CD4-positive, alpha-beta T cell (primary cell): Measurements from ENCODE around the gene NFX1. TPM values are rescaled to one million over a fixed set of nuclear protein-coding genes. Genes with fewer than 3 reads are reported as not detected.

ENCODE experiments used
- ATAC-seq: fragments of 200-7000 bp; cut with Tn5 transposase; one replicate; pipeline ENCODE4 v1.10.0; 2022; ENCODE audit warnings: mild to moderate bottlenecking; ENCODE audit not compliant: poor library complexity
- CTCF ChIA-PET: fragments of 350-600 bp; sonication (Branson Sonifier 250); formaldehyde crosslinking; loops from one replicate; lab custom pipeline; 2021; ENCODE audit warnings: antibody characterized with exemption, inconsistent platforms; lab: Charles Lee
- POLR2A ChIA-PET: fragments of 350-600 bp; sonication (Branson Sonifier 250); formaldehyde crosslinking; loops from one replicate; lab custom pipeline; 2021; ENCODE audit warnings: antibody characterized with exemption, inconsistent platforms; lab: Charles Lee
- DNase-seq, 14 experiments: peaks; one replicate each; pipeline ENCODE4 v3.0.0-alpha.2; 2013 to 2020; ENCODE audit warnings: mixed read lengths in 2 of 14
- H3K27ac ChIP-seq, 2 donors: one replicate each; pipeline versions ENCODE4 v1.5.1 to v1.7.0; 2013; ENCODE audit warnings: low read length in 2 of 2, low read depth in 1 of 2, mild to moderate bottlenecking in 1 of 2
- H3K27me3 ChIP-seq, 2 experiments: 1 replicate in 1 of 2; 2 replicates in 1 of 2; pipeline versions ENCODE4 v1.6.1 to v1.7.0; 2013; ENCODE audit warnings: low read length in 2 of 2, control low read depth in 1 of 2, mild to moderate bottlenecking in 1 of 2, moderate library complexity in 1 of 2; ENCODE audit not compliant: insufficient read depth in 2 of 2, control insufficient read depth in 1 of 2
- H3K36me3 ChIP-seq: one replicate; pipeline ENCODE4 v1.6.1; 2013; ENCODE audit warnings: low read length, control low read depth; ENCODE audit not compliant: insufficient read depth
- H3K4me1 ChIP-seq: one replicate; pipeline ENCODE4 v1.6.1; 2013; ENCODE audit warnings: low read length, control low read depth; ENCODE audit not compliant: insufficient read depth
- H3K4me3 ChIP-seq: one replicate; pipeline ENCODE4 v1.5.1; 2013; ENCODE audit warnings: mild to moderate bottlenecking, low read length, moderate library complexity
- H3K9me3 ChIP-seq, 2 experiments: 1 replicate in 1 of 2; 2 replicates in 1 of 2; pipeline versions ENCODE4 v1.6.1 to v1.7.0; 2013; ENCODE audit warnings: low read length in 2 of 2, mild to moderate bottlenecking in 2 of 2, control low read depth in 1 of 2, moderate library complexity in 1 of 2; ENCODE audit not compliant: control insufficient read depth in 1 of 2, insufficient read depth in 1 of 2
- H3K27ac Mint-ChIP-seq: one replicate; pipeline ENCODE4 v1.8.0; 2020; ENCODE audit warnings: mixed read lengths
- H3K27me3 Mint-ChIP-seq: one replicate; pipeline ENCODE4 v1.8.0; 2021; ENCODE audit warnings: mixed read lengths
- H3K36me3 Mint-ChIP-seq: one replicate; pipeline ENCODE4 v1.8.0; 2021; ENCODE audit warnings: low read depth, mixed read lengths
- H3K4me1 Mint-ChIP-seq: one replicate; pipeline ENCODE4 v1.8.0; 2021; ENCODE audit warnings: low read depth, mixed read lengths
- H3K4me3 Mint-ChIP-seq: one replicate; pipeline ENCODE4 v1.8.0; 2020; ENCODE audit warnings: mild to moderate bottlenecking, mixed read lengths
- H3K9me3 Mint-ChIP-seq: one replicate; pipeline ENCODE4 v1.8.0; 2020; ENCODE audit warnings: mixed read lengths
- intact Hi-C, 2 experiments: fragments of 100-400 bp; cut with DNase I in 1 of 2; cut with micrococcal nuclease in 1 of 2; formaldehyde crosslinking; loops; one replicate each; pipeline versions ENCODE4 v1.15.1 to v1.9.0; 2023 to 2025; cut with DNase I, micrococcal nuclease
- total RNA-seq, 174 experiments: library from RNA in 2 of 174; stranded (reverse) in 2 of 174; gene quantifications; one replicate each; pipeline ENCODE4 v1.2.3 and lab custom pipeline; 2021 to 2026
- TF ChIP-seq, protein P1 (sequence below): fragments of 200-600 bp; IDR thresholded peaks from one replicate; pipeline ENCODE4 v1.8.0; 2022; ENCODE audit warnings: antibody characterized with exemption, mild to moderate bottlenecking

Gene NFX1
- total RNA-seq, 2 experiments from 2014 or later = 33.1 to 34.1 TPM

GRCh38 chr9:33377089-33377715, 86.9 kb downstream of the NFX1 start:
- H3K4me3 Mint-ChIP-seq = no peak overlapping the region
- ChIA-PET POLR2A (no interaction called here), CTCF (no interaction called here)
- peaks cover 7% of the 10 kb centered on the region for H3K36me3 Mint-ChIP-seq
- no peaks in the 10 kb centered on the region for H3K9me3 Mint-ChIP-seq
- no peaks in the 10 kb centered on the region for H3K27me3 ChIP-seq
- H3K27me3 Mint-ChIP-seq = no peaks in the 10 kb centered on the region
- peaks cover 16% of the 10 kb centered on the region for H3K4me1 Mint-ChIP-seq
- no peak overlapping the region for H3K27ac Mint-ChIP-seq
- H3K4me1 ChIP-seq = peaks cover 8% of the 10 kb centered on the region
- no peak for DNase-seq
- no peaks in the 10 kb centered on the region for H3K9me3 ChIP-seq
- no peak overlapping the region for H3K4me3 ChIP-seq
- no peak for ATAC-seq
- peaks cover 2% of the 10 kb centered on the region for H3K36me3 ChIP-seq
- intact Hi-C loops = loop anchor here in 1 of 2 experiments (10.0 kb wide), 1 partner anchor 348 kb away; no protein-coding TSS in a partner anchor
- TF ChIP-seq, protein P1, sequence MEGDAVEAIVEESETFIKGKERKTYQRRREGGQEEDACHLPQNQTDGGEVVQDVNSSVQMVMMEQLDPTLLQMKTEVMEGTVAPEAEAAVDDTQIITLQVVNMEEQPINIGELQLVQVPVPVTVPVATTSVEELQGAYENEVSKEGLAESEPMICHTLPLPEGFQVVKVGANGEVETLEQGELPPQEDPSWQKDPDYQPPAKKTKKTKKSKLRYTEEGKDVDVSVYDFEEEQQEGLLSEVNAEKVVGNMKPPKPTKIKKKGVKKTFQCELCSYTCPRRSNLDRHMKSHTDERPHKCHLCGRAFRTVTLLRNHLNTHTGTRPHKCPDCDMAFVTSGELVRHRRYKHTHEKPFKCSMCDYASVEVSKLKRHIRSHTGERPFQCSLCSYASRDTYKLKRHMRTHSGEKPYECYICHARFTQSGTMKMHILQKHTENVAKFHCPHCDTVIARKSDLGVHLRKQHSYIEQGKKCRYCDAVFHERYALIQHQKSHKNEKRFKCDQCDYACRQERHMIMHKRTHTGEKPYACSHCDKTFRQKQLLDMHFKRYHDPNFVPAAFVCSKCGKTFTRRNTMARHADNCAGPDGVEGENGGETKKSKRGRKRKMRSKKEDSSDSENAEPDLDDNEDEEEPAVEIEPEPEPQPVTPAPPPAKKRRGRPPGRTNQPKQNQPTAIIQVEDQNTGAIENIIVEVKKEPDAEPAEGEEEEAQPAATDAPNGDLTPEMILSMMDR = no peak
- H3K27ac ChIP-seq = no peak overlapping the region

DNA sequence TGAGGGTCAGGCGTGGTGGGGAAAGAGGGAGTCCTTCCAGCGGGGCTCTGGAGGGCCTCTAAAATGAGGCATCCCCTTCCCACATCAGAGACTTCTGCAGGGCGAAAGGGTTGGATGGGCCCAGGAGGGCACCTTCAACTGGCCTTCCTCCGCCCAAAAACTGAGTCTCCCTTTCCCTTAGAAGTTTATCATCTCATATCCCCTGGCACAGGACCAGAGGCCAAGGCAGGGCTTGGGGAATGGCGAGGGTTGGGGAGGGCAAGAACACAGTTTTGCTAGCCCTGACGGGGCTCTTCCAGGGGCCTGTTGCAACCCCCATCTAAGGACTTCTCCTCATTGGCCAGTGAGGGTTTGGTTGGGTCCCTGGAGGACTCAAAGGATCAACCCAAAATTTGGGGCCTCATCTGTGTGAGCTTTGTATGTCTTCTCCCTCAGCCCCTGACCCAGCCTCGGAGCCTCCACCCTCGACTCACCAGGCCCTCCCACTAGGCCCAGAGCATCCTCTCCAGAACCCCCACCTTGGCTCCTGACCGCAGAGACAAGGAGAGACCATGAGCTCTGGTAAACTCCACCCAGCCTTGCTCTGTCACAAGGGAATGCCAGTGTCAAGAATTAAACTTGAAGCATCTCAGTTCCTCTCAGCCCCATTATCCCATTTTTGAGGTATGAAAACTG, 87.9 kb downstream of the NFX1 start:
- TF ChIP-seq, protein P1 = no peak
- Histone ChIP-seq H3K27ac (no peak overlapping the region), H3K4me3 (no peak overlapping the region), H3K9me3 (no peaks in the 10 kb centered on the region), H3K36me3 (no peaks in the 10 kb centered on the region), H3K4me1 (peaks cover 8% of the 10 kb centered on the region), H3K27me3 (no peaks in the 10 kb centered on the region)
- intact Hi-C loops = loop anchor here in 1 of 2 experiments (10.0 kb wide), 1 partner anchor 347 kb away; no protein-coding TSS in a partner anchor
- no peak for ATAC-seq
- Mint-ChIP-seq H3K4me1 (peaks cover 16% of the 10 kb centered on the region), H3K27me3 (no peaks in the 10 kb centered on the region), H3K4me3 (no peak overlapping the region), H3K27ac (no peak overlapping the region), H3K36me3 (peaks cover 4% of the 10 kb centered on the region), H3K9me3 (no peaks in the 10 kb centered on the region)
- POLR2A ChIA-PET = no interaction called here
- peak in 1 of 14 experiments; percentile 10 for DNase-seq
- CTCF ChIA-PET = no interaction called here

DNA sequence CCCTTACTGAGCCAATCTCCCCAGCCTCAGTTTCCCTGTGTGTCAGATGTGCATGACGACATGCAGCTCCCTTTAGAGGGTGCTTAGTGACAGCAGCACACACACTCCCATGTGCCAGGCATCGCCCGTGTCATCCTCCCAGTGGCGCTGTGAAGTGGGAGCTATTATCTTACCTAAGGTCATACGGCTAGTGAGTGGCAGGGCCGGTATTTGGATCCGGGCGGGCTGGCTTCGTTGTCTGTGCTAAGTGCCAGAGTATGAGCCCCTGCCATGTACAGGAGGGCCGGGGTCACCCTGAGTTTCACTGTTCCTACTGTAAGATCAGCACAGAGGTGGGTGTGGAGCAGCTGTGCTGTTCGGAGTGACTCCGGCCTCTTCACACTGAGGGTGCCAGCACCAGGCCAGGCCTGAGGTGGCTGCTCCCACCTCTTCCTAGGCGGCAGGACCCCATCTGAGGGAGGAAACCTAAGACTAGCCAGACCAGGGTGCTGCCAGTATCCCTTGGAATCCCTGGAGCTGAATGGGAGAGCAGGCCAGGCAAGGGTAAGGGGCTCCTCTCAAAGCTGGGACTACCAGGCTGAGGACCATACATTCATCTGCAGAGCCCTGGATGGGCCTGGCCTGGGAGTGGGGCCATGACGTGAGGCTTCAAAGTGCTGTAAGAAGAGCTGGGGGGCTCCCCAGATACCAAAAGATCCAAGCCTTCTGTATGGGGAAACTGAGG, 89.5 kb downstream of the NFX1 start:
- H3K27me3 ChIP-seq = no peaks in the 10 kb centered on the region
- no peak overlapping the region for H3K27ac ChIP-seq
- Mint-ChIP-seq H3K9me3 (no peaks in the 10 kb centered on the region), H3K27ac (no peak overlapping the region), H3K4me1 (peaks cover 14% of the 10 kb centered on the region), H3K36me3 (peaks cover 1% of the 10 kb centered on the region), H3K4me3 (no peak overlapping the region), H3K27me3 (no peaks in the 10 kb centered on the region)
- H3K36me3 ChIP-seq = no peaks in the 10 kb centered on the region
- POLR2A ChIA-PET = no interaction called here
- no peak for DNase-seq
- intact Hi-C loops = loop anchor here in 1 of 2 experiments (10.0 kb wide), 1 partner anchor 345 kb away; no protein-coding TSS in a partner anchor
- CTCF ChIA-PET = interaction anchor here (1.0 kb wide), 1 partner anchor 36 kb away, joined by 4 read pairs; no protein-coding TSS in a partner anchor
- peaks cover 6% of the 10 kb centered on the region for H3K4me1 ChIP-seq
- no peak for ATAC-seq
- no peak overlapping the region for H3K4me3 ChIP-seq
- H3K9me3 ChIP-seq = no peaks in the 10 kb centered on the region
- TF ChIP-seq, protein P1 = no peak
